ENCODE data around the gene CDC40. TPM values are rescaled to one million over a fixed set of nuclear protein-coding genes. Genes with fewer than 3 reads are reported as not detected.
A peak's percentile ranks its signal among the peaks of the same experiment; 100 is the strongest.
"Not testable (repeated sequence)": the region's sequence is repeated elsewhere in the genome, so short reads cannot be mapped to it uniquely, and the experiment has no call there.

The CDC40 gene
- total RNA-seq, 1 donor from 2014 or later: 31.2 TPM

DNA sequence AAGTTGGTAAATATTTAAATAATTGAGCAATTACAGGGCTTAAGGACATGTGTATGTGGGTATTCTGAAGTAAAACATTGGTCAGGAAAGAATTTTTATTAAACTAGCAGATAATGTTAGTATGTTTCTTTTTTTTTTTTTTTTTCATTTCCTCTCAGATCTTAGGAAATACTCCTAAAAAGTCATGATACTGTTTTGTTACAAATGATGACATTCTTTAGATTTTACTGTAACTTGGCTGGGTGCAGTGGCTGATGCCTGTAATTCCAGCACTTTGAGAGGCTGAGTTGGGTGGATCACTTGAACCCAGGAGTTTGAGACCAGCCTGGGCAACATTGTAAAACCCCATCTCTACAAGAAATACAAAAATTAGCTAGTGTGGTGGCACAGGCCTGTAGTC, 41.5 kb downstream of the CDC40 start:
- Mint-ChIP-seq H3K4me3 (no peak overlapping the region), H3K9me3 (no peaks in the 10 kb centered on the region), H3K36me3 (ENCODE audit: low read depth) (peaks cover 36% of the 10 kb centered on the region), H3K27ac (no peak overlapping the region), H3K4me1 (peaks cover 2% of the 10 kb centered on the region), H3K27me3 (no peaks in the 10 kb centered on the region)
- intact Hi-C loops (cut with micrococcal nuclease): no loop called here
- DNase-seq: no peak

DNA sequence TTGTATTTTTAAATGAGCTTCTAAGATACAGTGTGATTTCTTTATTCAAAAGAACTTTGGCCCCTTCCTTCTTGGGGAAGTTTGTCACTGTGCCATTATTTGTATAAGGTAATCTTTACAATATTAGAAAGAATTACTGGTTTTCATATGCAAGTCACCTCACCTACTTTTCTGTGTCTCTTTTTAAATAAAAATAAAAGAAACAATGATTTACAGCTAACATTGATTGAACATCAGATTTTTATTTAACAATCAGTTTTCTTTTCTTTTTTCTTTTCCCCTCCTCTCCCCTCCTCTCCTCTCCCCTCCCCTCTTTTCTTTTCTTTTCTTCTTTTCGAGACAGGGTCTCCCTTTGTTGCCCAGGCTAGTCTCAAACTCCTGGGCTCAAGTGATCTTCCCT, 46.0 kb downstream of the CDC40 start:
- Mint-ChIP-seq H3K9me3 (no peaks in the 10 kb centered on the region), H3K36me3 (ENCODE audit: low read depth) (peaks cover 22% of the 10 kb centered on the region), H3K4me1 (peaks cover 2% of the 10 kb centered on the region), H3K27ac (peak overlapping the region; percentile 8), H3K4me3 (no peak overlapping the region), H3K27me3 (no peaks in the 10 kb centered on the region)
- DNase-seq: no peak
- intact Hi-C loops (cut with micrococcal nuclease): no loop called here

DNA sequence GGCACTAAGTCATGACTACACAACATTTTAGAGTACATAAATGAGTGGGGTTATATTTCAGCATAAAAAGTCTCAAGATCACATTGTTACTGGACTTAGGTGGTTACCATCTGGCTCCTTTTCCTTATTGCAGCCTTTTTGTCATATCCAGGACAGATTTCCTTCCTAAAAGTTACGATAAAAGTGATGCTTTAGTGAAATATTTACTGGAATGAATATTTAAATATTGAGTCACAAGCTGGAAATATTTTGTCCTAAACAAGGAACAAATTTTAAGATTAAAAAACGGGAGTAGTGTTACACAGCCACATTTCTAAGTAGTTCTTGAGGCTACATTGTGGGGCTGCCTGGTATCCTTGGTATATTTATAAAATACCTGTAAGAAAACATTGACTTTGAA, 52.2 kb downstream of the CDC40 start:
- Mint-ChIP-seq H3K27me3 (no peaks in the 10 kb centered on the region), H3K27ac (no peak overlapping the region), H3K36me3 (ENCODE audit: low read depth) (peaks cover 17% of the 10 kb centered on the region), H3K4me3 (no peak overlapping the region), H3K9me3 (no peaks in the 10 kb centered on the region), H3K4me1 (peaks cover 2% of the 10 kb centered on the region)
- DNase-seq: no peak
- intact Hi-C loops (cut with micrococcal nuclease): loop anchor here (5.0 kb wide), 1 partner anchor 50 kb away; the partner anchor contains the start of gene CDC40

DNA sequence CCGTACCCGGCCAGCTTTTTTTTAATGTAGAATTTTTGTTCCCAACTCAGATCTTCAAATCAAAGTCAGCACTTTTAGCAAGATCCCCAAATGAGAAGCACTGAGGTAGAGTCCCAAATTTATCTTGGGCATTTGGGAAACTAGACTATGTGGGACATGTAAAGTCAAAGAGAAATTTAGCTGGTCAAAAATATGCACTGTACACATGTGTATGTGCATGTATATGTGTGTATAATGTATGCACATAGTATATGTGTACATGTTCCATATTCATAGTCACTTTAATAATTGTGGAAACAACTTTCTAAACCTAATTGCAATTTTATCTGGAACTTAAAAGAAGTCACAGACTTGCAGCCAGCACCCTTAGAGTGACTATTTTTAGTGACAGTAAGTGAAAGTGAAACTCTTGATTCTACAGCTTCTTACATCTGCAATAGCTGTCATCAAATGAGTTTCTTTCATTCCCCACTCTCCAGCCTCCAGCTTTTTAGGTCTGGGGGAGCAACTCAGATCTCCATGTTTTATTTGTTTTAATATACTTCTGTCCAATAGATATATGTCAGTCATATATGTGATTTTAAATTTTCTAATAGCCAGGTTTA, 53.6 kb downstream of the CDC40 start:
- intact Hi-C loops (cut with micrococcal nuclease): loop anchor here (5.0 kb wide), 1 partner anchor 52 kb away; the partner anchor contains the start of gene CDC40
- DNase-seq: peak; percentile 62
- no peak overlapping the region for H3K4me3 Mint-ChIP-seq
- H3K9me3 Mint-ChIP-seq: no peaks in the 10 kb centered on the region
- H3K4me1 Mint-ChIP-seq: peaks cover 2% of the 10 kb centered on the region
- no peak overlapping the region for H3K27ac Mint-ChIP-seq
- H3K27me3 Mint-ChIP-seq: no peaks in the 10 kb centered on the region
- H3K36me3 Mint-ChIP-seq (ENCODE audit: low read depth): peaks cover 17% of the 10 kb centered on the region

DNA sequence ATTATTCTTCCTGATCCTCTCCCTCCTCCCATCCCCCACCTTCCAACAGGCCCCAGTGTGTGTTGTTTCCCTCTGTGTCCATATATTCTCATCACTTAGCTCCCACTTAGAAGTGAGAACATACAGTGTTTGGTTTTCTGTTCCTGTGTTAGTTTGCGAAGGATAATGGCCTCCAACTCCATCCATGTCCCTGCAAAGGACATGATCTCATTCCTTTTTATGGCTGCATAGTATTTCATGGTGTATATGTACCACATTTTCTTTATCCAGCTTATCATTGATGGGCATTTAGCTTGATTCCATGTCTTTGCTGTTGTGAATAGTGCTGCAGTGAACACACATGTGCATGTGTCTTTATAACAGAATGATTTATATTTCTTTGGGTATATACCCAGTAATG, 55.8 kb downstream of the CDC40 start:
- intact Hi-C loops (cut with micrococcal nuclease); H3K4me1 Mint-ChIP-seq; DNase-seq; H3K36me3 Mint-ChIP-seq (ENCODE audit: low read depth); H3K27ac Mint-ChIP-seq; H3K4me3 Mint-ChIP-seq; H3K27me3 Mint-ChIP-seq; H3K9me3 Mint-ChIP-seq: not testable (repeated sequence)

DNA sequence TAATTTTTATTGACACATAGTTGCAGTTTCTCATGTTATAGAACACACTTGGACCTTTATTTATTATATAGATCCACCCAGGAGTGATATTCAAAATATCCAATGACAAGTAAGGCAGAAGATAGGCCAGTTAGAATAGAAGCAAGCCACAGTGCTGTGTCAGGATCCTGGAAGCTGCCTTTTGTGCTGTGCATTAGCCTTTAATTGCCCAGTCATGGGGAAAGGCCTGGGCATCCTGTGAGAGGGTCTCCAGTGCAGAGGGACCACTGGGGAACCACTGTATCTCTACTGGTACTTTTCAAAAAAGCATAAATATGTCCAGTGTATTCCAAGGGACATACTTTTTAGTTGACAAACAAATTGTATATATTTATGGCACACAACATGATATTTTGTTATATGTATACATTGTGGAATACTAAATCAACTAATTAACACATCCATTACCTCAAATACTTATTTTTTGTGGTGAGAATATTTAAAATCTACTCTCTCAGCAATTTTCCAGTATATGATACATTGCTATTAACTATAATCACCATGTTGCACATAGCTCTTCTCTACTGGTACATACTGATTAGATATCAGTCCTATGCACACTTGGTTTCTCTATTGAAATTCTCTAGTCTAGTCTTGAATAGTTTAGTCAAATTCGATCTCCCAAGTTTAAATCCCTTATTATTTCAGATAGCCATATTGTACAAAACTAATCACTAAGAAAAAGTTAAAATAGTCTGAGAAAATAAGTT, 59.5 kb downstream of the CDC40 start:
- H3K9me3 Mint-ChIP-seq: peaks cover 5% of the 10 kb centered on the region
- intact Hi-C loops (cut with micrococcal nuclease): no loop called here
- DNase-seq: no peak
- no peaks in the 10 kb centered on the region for H3K27me3 Mint-ChIP-seq
- no peak overlapping the region for H3K27ac Mint-ChIP-seq
- H3K4me3 Mint-ChIP-seq: no peak overlapping the region
- no peaks in the 10 kb centered on the region for H3K4me1 Mint-ChIP-seq
- peaks cover 7% of the 10 kb centered on the region for H3K36me3 Mint-ChIP-seq (ENCODE audit: low read depth)

DNA sequence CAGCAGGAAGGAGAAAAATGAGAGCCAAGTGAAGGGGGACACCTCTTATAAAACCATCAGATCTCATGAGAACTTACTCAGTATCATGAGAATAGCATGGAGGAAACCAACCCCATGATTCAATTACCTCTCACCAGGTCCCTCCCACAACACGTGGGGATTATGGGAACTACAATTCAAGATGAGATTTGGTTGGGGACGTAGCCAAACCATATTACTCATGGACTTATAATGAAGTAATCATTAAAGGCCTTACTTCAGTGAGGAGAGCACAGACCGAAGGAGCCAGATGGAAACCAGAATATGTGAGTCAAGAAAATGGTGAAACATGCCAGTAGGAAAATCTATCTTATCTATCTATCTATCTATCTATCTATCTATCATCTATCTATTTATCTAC, 64.4 kb downstream of the CDC40 start:
- H3K27ac Mint-ChIP-seq; H3K4me3 Mint-ChIP-seq; H3K4me1 Mint-ChIP-seq; DNase-seq; H3K36me3 Mint-ChIP-seq (ENCODE audit: low read depth); H3K27me3 Mint-ChIP-seq; H3K9me3 Mint-ChIP-seq; intact Hi-C loops (cut with micrococcal nuclease): not testable (repeated sequence)

DNA sequence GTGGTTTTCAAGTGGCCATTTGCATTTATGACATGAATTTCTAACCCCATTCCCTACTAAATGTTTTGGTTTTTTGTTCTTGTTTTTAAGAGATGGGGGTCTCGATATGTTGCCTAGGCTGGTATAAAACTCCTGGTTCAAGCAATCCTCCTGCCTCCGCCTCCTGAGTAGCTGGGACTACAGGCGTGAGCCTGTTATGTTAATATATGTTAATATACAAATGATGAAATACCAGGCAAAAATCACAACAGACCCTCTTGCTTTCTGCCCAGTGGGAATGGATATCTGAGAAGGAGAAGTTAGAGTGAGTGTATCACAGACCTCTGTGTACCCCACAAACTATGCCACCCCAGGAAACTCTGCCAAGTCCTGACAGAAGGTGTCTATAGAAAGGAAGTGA, 66.2 kb downstream of the CDC40 start:
- Mint-ChIP-seq H3K4me1 (no peaks in the 10 kb centered on the region), H3K27me3 (no peaks in the 10 kb centered on the region), H3K36me3 (ENCODE audit: low read depth) (no peaks in the 10 kb centered on the region), H3K27ac (no peak overlapping the region), H3K9me3 (peaks cover 5% of the 10 kb centered on the region), H3K4me3 (no peak overlapping the region)
- intact Hi-C loops (cut with micrococcal nuclease): no loop called here
- no peak for DNase-seq

DNA sequence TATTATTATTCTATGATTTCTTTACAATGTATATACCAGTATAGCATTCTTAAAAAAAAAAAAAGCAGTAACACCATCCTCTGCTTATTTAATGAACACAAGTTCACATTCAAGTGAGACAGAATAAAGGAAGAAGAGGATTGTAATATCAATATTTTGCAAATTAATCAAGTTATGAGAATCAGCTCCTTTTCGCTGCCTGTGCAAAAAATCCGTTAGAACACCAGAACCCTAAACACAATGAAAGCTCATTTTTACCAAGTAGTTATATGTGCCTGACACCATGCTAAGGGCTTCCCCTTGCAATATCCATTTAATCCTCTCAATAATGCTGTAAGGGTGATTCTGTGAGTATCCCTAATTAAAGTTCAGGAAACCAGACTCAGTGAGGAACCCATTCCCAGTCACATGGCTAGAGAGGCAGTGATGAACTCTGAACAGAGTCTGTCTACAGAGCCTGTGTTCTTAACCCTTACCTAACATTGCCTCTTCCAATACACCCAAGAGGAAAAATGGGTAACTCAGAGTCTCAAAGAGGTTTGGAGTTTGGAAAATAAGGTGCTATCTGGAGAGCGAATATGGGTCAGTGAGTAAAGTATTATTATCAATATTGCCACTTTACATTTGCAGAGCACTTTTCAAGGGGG, 66.8 kb downstream of the CDC40 start:
- no peak overlapping the region for H3K4me3 Mint-ChIP-seq
- no peaks in the 10 kb centered on the region for H3K27me3 Mint-ChIP-seq
- peaks cover 5% of the 10 kb centered on the region for H3K9me3 Mint-ChIP-seq
- no peak overlapping the region for H3K27ac Mint-ChIP-seq
- intact Hi-C loops (cut with micrococcal nuclease): no loop called here
- no peak for DNase-seq
- H3K4me1 Mint-ChIP-seq: no peaks in the 10 kb centered on the region
- H3K36me3 Mint-ChIP-seq (ENCODE audit: low read depth): no peaks in the 10 kb centered on the region

DNA sequence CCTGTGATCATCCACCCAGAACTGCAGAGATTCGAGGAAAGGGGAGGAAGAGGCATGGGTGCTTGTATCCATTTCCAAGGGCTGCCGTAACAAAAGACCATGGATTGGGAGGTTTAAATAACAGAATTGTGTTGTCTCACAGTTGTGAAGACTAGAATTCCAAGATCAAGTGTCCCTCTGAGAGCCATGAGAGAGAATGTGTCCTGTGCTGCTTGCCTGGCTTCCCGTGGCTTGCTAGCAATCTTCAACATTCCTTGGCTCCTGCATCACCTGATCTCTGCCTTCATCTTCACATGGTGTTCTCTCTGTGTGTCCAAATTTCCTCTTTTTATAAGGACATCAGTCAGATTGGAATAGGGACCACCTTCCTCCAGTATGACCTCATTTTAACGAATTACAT, 69.8 kb downstream of the CDC40 start:
- H3K36me3 Mint-ChIP-seq (ENCODE audit: low read depth): no peaks in the 10 kb centered on the region
- no peak overlapping the region for H3K4me3 Mint-ChIP-seq
- intact Hi-C loops (cut with micrococcal nuclease): no loop called here

DNA sequence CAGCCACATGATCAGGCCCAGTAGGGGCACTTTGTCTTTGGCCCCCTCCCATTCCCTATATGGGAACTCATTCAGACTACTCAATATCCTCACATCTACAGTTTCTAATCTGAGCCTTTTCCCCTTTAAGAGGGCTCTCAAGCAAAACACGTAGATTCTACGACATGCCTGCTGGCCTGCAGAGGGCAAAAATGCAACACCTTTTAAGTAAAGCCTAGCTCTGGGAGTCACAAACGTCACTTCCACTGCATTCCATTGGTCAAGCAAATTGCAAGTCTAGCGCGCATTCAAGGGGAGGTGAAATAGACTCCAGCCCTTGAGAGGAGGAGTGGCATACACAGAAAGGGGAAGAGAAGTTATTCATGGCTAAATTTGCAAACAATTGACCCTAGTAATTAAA, 70.6 kb downstream of the CDC40 start:
- no peaks in the 10 kb centered on the region for H3K4me1 Mint-ChIP-seq
- H3K4me3 Mint-ChIP-seq: no peak overlapping the region
- H3K36me3 Mint-ChIP-seq (ENCODE audit: low read depth): no peaks in the 10 kb centered on the region
- DNase-seq: no peak
- no peaks in the 10 kb centered on the region for H3K9me3 Mint-ChIP-seq
- intact Hi-C loops (cut with micrococcal nuclease): no loop called here
- no peaks in the 10 kb centered on the region for H3K27me3 Mint-ChIP-seq
- H3K27ac Mint-ChIP-seq: no peak overlapping the region

More for the DNA sequence above, 69.8 kb downstream of the CDC40 start:
- Mint-ChIP-seq H3K4me1 (no peaks in the 10 kb centered on the region), H3K27me3 (no peaks in the 10 kb centered on the region), H3K27ac (no peak overlapping the region), H3K9me3 (no peaks in the 10 kb centered on the region)
- no peak for DNase-seq

DNA sequence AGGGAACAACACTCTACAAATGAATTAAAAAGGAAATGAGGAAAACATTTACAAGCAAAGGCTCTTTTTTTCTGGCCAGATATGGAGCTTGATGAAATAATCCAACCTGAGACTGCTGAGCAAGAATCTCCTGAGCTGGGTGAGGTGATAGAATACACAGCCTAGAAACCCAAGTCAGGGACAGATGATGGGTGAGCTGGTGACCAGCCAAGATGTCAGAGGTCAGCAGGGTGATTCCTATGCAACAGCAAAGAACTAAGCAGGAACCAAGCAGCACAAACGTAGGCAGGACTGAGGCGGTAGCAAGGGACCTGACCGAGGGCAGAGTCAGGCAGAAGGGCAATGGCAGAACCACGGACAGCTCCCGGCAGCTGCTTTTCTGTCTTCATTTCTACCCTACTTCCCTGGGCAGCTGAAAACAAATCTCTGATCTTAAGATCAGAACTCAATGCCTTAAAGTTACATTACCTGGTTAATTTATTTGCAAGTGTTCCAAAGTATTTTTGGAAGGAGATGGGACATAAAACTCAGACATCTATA, 75.1 kb downstream of the CDC40 start:
- no peak overlapping the region for H3K4me3 Mint-ChIP-seq
- H3K9me3 Mint-ChIP-seq: no peaks in the 10 kb centered on the region
- H3K36me3 Mint-ChIP-seq (ENCODE audit: low read depth): no peaks in the 10 kb centered on the region
- intact Hi-C loops (cut with micrococcal nuclease): no loop called here
- no peak overlapping the region for H3K27ac Mint-ChIP-seq
- no peaks in the 10 kb centered on the region for H3K4me1 Mint-ChIP-seq
- H3K27me3 Mint-ChIP-seq: no peaks in the 10 kb centered on the region
- peak; percentile 65 for DNase-seq

DNA sequence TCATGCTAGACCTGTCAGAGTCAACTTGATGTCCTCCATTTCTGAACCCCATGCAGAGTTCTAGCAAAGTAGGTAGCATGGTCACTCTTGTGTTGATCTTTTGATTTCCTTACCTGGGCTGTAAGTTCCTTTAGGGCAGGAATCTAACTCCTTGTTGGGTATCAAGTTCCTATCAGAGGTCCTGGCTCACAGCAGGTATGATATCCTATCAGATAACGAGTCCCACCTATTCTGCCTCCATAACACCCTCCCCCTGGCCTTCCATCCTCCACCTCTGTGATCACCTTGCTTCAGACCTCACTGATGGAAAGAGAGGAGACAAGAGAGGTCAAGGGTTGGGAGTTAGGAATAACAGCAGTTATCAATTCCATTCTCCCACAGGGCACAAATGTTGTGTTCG, 76.1 kb downstream of the CDC40 start:
- no peak overlapping the region for H3K4me3 Mint-ChIP-seq
- H3K9me3 Mint-ChIP-seq: no peaks in the 10 kb centered on the region

DNA sequence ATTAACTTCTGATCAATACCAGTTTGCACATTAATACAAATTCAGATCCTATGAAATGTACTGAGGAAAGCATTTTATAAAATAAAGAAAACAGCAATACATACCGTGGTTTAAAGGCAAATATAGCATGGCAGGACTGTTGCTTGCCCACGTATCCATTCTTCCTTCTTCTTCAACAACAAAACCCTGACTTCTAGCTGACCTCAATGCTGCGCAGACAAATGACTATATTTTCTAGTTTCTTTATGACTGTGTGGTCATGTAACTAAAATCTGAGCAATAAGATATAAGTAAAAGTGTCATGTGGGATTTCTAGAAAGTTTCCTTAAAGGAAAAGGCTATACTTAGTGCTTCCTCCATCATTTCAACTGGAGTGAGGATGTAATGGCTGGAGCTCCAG, 85.0 kb downstream of the CDC40 start:
- Mint-ChIP-seq H3K4me3 (no peak overlapping the region), H3K4me1 (no peaks in the 10 kb centered on the region), H3K27me3 (peaks cover 2% of the 10 kb centered on the region), H3K36me3 (ENCODE audit: low read depth) (no peaks in the 10 kb centered on the region), H3K9me3 (peaks cover 4% of the 10 kb centered on the region), H3K27ac (no peak overlapping the region)
- intact Hi-C loops (cut with micrococcal nuclease): no loop called here
- DNase-seq: no peak

More for the DNA sequence above, 76.1 kb downstream of the CDC40 start:
- Mint-ChIP-seq H3K36me3 (ENCODE audit: low read depth) (no peaks in the 10 kb centered on the region), H3K27ac (no peak overlapping the region), H3K4me1 (no peaks in the 10 kb centered on the region), H3K27me3 (no peaks in the 10 kb centered on the region)
- intact Hi-C loops (cut with micrococcal nuclease): no loop called here
- no peak for DNase-seq
